ENCODE measurements around the gene CNNM3. TPM values are rescaled to one million over a fixed set of nuclear protein-coding genes. Genes with fewer than 3 reads are reported as not detected.
"Not testable (repeated sequence)": the region's sequence is repeated elsewhere in the genome, so short reads cannot be mapped to it uniquely, and the experiment has no call there.

The CNNM3 gene
- total and polyA plus RNA-seq, 2 experiments from 2014 or later = 18.9 to 37.6 TPM

DNA sequence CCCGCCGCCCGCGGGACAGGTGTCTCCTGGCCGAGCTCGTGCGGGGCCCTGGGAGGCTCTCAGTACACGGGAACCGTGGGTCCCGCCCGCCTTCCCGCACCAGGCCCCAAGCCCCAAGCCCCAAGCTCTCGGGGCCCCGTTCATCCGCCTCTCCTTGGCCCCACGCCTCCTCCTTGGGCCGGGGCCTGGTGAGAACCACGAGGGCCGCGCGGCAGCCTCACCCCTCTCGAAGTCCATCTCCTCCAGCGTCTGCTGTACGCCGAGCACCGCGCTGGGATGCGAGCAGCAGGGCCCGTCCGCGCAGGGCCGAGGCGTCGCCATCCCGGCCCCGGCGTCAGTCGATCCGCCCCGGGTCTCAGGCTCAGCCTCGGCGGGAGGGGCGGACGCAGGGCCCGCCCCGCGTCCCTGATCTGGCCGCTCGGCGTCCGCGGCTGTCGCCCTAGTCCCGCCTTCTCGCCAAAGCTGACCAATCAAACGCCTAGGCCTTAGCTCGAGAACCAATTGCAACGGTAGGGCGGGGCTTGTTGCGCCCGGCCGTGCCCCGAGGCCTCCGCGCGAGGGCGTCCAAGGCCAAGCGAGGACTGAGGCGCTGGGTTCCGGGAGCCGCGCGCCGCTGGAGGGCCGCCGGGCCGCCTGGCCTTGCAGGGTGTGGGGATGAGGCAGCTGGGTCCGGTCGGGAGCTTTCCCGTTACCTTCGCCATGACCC is 41.8 kb downstream of the CNNM3 start, which contains the start of gene ANKRD39:
Gene ANKRD39 (minus strand): TSS at position 350 of the 706 bp plus-strand sequence. CDS start 29 bp downstream, at position 321.
- H3K4me1 ChIP-seq (ENCODE audit: low read depth) = peaks cover 3% of the 10 kb centered on the region
- no peaks in the 10 kb centered on the region for H3K9me3 ChIP-seq (ENCODE audit: low read depth)
- peak; percentile 99 for DNase-seq (ENCODE audit: low read depth in 1 of 2, low spot score in 1 of 2)
- TF ChIP-seq, protein P1, sequence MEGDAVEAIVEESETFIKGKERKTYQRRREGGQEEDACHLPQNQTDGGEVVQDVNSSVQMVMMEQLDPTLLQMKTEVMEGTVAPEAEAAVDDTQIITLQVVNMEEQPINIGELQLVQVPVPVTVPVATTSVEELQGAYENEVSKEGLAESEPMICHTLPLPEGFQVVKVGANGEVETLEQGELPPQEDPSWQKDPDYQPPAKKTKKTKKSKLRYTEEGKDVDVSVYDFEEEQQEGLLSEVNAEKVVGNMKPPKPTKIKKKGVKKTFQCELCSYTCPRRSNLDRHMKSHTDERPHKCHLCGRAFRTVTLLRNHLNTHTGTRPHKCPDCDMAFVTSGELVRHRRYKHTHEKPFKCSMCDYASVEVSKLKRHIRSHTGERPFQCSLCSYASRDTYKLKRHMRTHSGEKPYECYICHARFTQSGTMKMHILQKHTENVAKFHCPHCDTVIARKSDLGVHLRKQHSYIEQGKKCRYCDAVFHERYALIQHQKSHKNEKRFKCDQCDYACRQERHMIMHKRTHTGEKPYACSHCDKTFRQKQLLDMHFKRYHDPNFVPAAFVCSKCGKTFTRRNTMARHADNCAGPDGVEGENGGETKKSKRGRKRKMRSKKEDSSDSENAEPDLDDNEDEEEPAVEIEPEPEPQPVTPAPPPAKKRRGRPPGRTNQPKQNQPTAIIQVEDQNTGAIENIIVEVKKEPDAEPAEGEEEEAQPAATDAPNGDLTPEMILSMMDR (IDR thresholded peaks at IDR 0.05; ENCODE audit: low read depth, low read length) = peak; percentile 81
- no peaks in the 10 kb centered on the region for H3K27me3 ChIP-seq
- H3K36me3 ChIP-seq = peaks cover 22% of the 10 kb centered on the region
- peak within 1 kb of the TSS; percentile 3 for H3K27ac ChIP-seq
- peak within 1 kb of the TSS; percentile 57 for H3K4me3 ChIP-seq

DNA sequence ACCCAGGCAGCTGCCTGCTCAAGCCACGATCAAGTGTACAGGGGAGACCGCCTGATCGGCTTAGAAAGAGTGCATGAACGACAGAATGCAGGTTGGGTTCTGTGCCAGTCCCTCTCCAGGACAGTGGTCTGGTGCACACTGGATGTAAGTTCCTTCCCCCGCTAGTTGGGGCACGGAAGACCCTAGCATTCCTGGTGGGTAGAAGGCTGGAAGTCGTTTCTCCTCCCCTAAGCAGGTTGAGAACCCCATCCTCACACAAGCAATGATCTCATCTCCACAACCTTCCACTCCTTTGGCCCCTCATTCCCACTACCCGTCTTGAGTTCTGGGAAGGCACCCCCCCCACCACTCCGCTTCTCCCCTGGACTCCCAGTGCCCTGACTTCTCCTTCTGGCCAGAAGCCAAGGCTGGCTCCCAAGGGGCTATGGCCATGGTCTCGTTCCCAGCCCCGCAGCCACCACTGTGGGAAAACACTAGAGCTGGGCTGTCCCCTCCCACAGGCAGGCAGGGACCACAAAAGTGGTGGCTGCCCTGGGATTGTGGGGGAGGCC is 43.1 kb downstream of the CNNM3 start:
- DNase-seq (ENCODE audit: low read depth in 1 of 2, low spot score in 1 of 2) = no peak
- H3K27ac ChIP-seq = peak overlapping the region; percentile 3

DNA sequence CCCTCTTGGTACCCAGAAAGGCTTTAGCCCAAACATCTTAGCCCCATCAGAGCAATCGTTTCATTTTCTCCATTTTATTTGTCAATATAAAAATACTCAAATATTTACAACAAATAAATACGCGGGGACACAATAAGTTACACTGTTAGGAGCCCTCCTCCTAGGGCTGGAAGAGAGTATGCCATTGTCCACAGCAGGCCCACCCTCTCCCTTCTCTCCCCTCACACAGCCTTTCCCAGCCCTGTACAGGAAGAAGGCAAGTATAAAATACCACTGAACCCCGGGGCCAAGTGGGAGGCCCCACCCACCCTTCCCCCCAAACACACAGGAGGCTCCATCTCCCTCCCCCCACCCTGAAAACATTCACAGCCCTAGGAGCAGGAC is 43.6 kb downstream of the CNNM3 start:
- TF ChIP-seq, protein P1 (IDR thresholded peaks at IDR 0.05; ENCODE audit: low read depth, low read length) = no peak
- DNase-seq (ENCODE audit: low read depth in 1 of 2, low spot score in 1 of 2) = no peak
- H3K27ac ChIP-seq = no peak overlapping the region
- peaks cover 3% of the 10 kb centered on the region for H3K4me1 ChIP-seq (ENCODE audit: low read depth)
- H3K36me3 ChIP-seq = peaks cover 38% of the 10 kb centered on the region
- no peaks in the 10 kb centered on the region for H3K9me3 ChIP-seq (ENCODE audit: low read depth)
- H3K4me3 ChIP-seq = no peak overlapping the region
- no peaks in the 10 kb centered on the region for H3K27me3 ChIP-seq

More for the DNA sequence above, 43.1 kb downstream of the CNNM3 start:
- Histone ChIP-seq H3K9me3 (ENCODE audit: low read depth) (no peaks in the 10 kb centered on the region), H3K4me3 (no peak overlapping the region), H3K36me3 (peaks cover 33% of the 10 kb centered on the region), H3K27me3 (no peaks in the 10 kb centered on the region), H3K4me1 (ENCODE audit: low read depth) (peaks cover 3% of the 10 kb centered on the region)
- TF ChIP-seq, protein P1 (IDR thresholded peaks at IDR 0.05; ENCODE audit: low read depth, low read length) = no peak

DNA sequence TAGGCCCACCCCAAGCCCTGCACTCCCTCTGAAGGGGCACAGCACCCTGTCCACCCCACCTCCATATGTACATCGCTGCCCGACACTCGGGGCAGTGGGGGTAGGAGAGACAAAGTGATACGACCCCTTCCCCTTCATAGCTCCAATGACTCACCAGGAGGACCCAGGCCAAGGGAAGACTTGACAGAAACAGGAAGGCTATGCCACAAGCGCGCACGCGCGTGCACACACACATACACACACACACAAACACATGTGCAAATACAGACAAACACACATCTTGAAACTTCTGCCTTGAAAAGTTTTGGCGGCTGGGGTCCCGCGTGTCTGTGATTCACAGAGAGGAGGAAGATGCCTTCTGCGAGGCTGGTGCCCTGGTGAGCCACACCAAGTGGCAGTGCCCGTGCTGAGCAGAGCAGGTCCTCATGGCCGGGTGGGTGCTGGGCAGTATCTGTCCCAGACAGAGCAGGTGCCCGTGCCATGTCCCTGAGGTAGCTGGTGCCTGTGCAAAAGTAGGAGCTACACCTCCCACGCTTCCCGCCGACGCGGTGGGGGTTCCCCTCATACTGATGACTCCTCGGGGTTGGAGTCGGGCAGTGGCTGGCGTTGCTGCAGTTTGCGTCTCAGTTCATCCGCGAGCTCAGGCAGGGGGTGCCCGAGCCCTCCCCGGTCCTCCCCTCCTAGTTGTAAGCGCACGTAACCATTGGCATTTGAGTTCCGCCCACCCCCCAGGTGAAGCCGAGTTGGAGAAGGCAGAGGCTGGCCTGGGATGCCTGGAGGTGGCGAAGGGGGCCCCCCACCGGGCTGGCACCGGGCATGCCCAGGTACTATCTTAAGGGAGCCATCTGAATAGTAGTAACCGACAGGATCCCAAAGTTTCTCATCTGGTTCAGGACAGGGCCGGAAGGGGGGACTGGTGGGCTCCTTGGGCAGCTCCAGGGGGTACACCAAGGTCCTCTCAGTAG is 44.3 kb downstream of the CNNM3 start:
- no peak for DNase-seq (ENCODE audit: low read depth in 1 of 2, low spot score in 1 of 2)
- H3K27me3 ChIP-seq = no peaks in the 10 kb centered on the region
- H3K9me3 ChIP-seq (ENCODE audit: low read depth) = no peaks in the 10 kb centered on the region
- H3K4me1 ChIP-seq (ENCODE audit: low read depth) = peaks cover 3% of the 10 kb centered on the region
- H3K36me3 ChIP-seq = peaks cover 45% of the 10 kb centered on the region
- no peak overlapping the region for H3K27ac ChIP-seq
- TF ChIP-seq, protein P1 (IDR thresholded peaks at IDR 0.05; ENCODE audit: low read depth, low read length) = no peak
- no peak overlapping the region for H3K4me3 ChIP-seq

DNA sequence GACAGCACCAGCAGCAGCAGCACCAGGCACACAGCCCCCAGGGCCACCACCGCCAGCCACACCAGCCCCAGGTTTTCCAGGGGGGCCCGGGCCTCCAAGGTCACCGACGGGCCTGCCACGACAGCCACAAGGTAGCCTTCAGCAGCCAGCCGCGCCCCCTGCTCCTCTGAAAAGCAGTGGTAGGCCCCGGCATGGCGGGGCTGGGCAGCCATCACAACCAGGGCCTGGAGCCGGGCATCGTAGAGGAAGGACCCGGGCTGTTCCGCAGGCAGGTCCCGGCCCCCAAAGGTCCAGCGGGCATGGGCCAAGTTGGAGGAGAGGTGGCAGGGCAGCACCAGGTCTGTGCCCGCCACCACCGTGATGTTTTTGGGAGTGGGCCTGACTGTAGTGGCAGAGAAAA is 45.0 kb downstream of the CNNM3 start:
- no peak overlapping the region for H3K27ac ChIP-seq
- no peaks in the 10 kb centered on the region for H3K9me3 ChIP-seq (ENCODE audit: low read depth)
- no peaks in the 10 kb centered on the region for H3K27me3 ChIP-seq
- TF ChIP-seq, protein P1 (IDR thresholded peaks at IDR 0.05; ENCODE audit: low read depth, low read length) = no peak
- no peak overlapping the region for H3K4me3 ChIP-seq
- peaks cover 3% of the 10 kb centered on the region for H3K4me1 ChIP-seq (ENCODE audit: low read depth)
- H3K36me3 ChIP-seq = peaks cover 50% of the 10 kb centered on the region
- DNase-seq (ENCODE audit: low read depth in 1 of 2, low spot score in 1 of 2) = no peak

DNA sequence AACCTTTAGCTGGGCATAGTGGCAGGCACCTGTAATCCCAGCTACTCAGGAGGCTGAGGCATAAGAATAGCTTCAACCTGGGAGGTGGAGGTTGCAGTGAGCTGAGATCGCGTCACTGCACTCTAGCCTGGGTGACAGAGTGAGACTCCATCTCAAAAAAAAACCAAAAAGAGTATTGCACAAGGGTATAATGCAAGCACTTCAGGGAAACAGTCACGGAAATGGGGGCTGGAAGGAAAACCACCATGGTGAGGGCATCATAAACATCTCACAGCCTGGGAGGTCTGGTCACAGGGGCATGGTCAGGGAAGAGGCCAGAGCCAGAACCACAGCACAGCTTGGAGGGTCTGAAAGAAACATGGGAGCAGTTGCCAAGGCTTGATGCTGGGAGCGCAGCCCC is 47.0 kb downstream of the CNNM3 start:
- not testable (repeated sequence) for H3K27me3 ChIP-seq; DNase-seq (ENCODE audit: low read depth in 1 of 2, low spot score in 1 of 2); H3K9me3 ChIP-seq (ENCODE audit: low read depth); H3K4me1 ChIP-seq (ENCODE audit: low read depth); H3K27ac ChIP-seq; H3K4me3 ChIP-seq
- H3K36me3 ChIP-seq = peaks cover 50% of the 10 kb centered on the region
